ENCODE data around the gene MRPS11. TPM values are rescaled to one million over a fixed set of nuclear protein-coding genes. Genes with fewer than 3 reads are reported as not detected.
"Not testable (repeated sequence)": the region's sequence is repeated elsewhere in the genome, so short reads cannot be mapped to it uniquely, and the experiment has no call there.

MRPS11 gene
- total and polyA plus RNA-seq, 2 donors, result 19.8 to 38.7 TPM

GRCh38 chr15:88447206-88447605 lies 20.3 kb upstream of the MRPS11 start:
- DNase-seq (ENCODE audit: extremely low spot score), result no peak
- no peak overlapping the region for H3K27ac ChIP-seq (ENCODE audit: low read depth)
- WGBS, result 71% methylated on average over 1 of the region's 1 CpG

GRCh38 chr15:88447741-88448140 lies 19.8 kb upstream of the MRPS11 start:
- H3K4me1 ChIP-seq (ENCODE audit: insufficient read depth), result no peaks in the 10 kb centered on the region
- no peak overlapping the region for H3K27ac ChIP-seq (ENCODE audit: low read depth)
- H3K4me3 ChIP-seq (ENCODE audit: low read depth, low read length), result no peak overlapping the region
- DNase-seq (ENCODE audit: extremely low spot score), result no peak
- 76% methylated on average over 1 of the region's 1 CpG for WGBS
- no peaks in the 10 kb centered on the region for H3K36me3 ChIP-seq (ENCODE audit: insufficient read depth)

More at GRCh38 chr15:88447206-88447605, 20.3 kb upstream of the MRPS11 start:
- no peaks in the 10 kb centered on the region for H3K4me1 ChIP-seq (ENCODE audit: insufficient read depth)
- H3K4me3 ChIP-seq (ENCODE audit: low read depth, low read length), result no peak overlapping the region
- no peaks in the 10 kb centered on the region for H3K36me3 ChIP-seq (ENCODE audit: insufficient read depth)

- no peaks in the 10 kb centered on the region for H3K4me1 ChIP-seq (ENCODE audit: insufficient read depth)
- no peak overlapping the region for H3K4me3 ChIP-seq (ENCODE audit: low read depth, low read length)
- DNase-seq (ENCODE audit: extremely low spot score), result no peak
- 68% methylated on average over 5 of the region's 5 CpGs for WGBS
- no peaks in the 10 kb centered on the region for H3K36me3 ChIP-seq (ENCODE audit: insufficient read depth)
- H3K27ac ChIP-seq (ENCODE audit: low read depth), result no peak overlapping the region
Observed at GRCh38 chr15:88448991-88449461, 18.5 kb upstream of the MRPS11 start.

GRCh38 chr15:88449581-88449980 lies 17.9 kb upstream of the MRPS11 start:
- H3K4me3 ChIP-seq (ENCODE audit: low read depth, low read length), result no peak overlapping the region
- no peaks in the 10 kb centered on the region for H3K4me1 ChIP-seq (ENCODE audit: insufficient read depth)
- 90% methylated on average over 8 of the region's 8 CpGs for WGBS
- H3K27ac ChIP-seq (ENCODE audit: low read depth), result no peak overlapping the region
- no peak for DNase-seq (ENCODE audit: extremely low spot score)
- H3K36me3 ChIP-seq (ENCODE audit: insufficient read depth), result no peaks in the 10 kb centered on the region

- no peak for DNase-seq (ENCODE audit: extremely low spot score)
Observed at GRCh38 chr15:88450125-88450798, 17.2 kb upstream of the MRPS11 start.

GRCh38 chr15:88453651-88454050 lies 13.9 kb upstream of the MRPS11 start:
- no peak overlapping the region for H3K4me3 ChIP-seq (ENCODE audit: low read depth, low read length)
- no peak overlapping the region for H3K27ac ChIP-seq (ENCODE audit: low read depth)
- DNase-seq (ENCODE audit: extremely low spot score), result no peak
- 36% methylated on average over 1 of the region's 1 CpG for WGBS
- H3K36me3 ChIP-seq (ENCODE audit: insufficient read depth), result no peaks in the 10 kb centered on the region
- H3K4me1 ChIP-seq (ENCODE audit: insufficient read depth), result no peaks in the 10 kb centered on the region

More at GRCh38 chr15:88450125-88450798, 17.2 kb upstream of the MRPS11 start:
- no peaks in the 10 kb centered on the region for H3K36me3 ChIP-seq (ENCODE audit: insufficient read depth)
- no peaks in the 10 kb centered on the region for H3K4me1 ChIP-seq (ENCODE audit: insufficient read depth)
- 4% methylated on average over 12 of the region's 12 CpGs for WGBS
- no peak overlapping the region for H3K27ac ChIP-seq (ENCODE audit: low read depth)
- H3K4me3 ChIP-seq (ENCODE audit: low read depth, low read length), result no peak overlapping the region

GRCh38 chr15:88454236-88454635 lies 13.3 kb upstream of the MRPS11 start:
- no peak for DNase-seq (ENCODE audit: extremely low spot score)
- Histone ChIP-seq H3K4me3 (ENCODE audit: low read depth, low read length) (no peak overlapping the region), H3K4me1 (ENCODE audit: insufficient read depth) (no peaks in the 10 kb centered on the region), H3K27ac (ENCODE audit: low read depth) (no peak overlapping the region), H3K36me3 (ENCODE audit: insufficient read depth) (peaks cover 1% of the 10 kb centered on the region)
- 26% methylated on average over 1 of the region's 1 CpG for WGBS

GRCh38 chr15:88454867-88455810 lies 12.4 kb upstream of the MRPS11 start:
- Histone ChIP-seq H3K4me1 (ENCODE audit: insufficient read depth) (no peaks in the 10 kb centered on the region), H3K4me3 (ENCODE audit: low read depth, low read length) (no peak overlapping the region), H3K27ac (ENCODE audit: low read depth) (no peak overlapping the region), H3K36me3 (ENCODE audit: insufficient read depth) (peaks cover 1% of the 10 kb centered on the region)
- WGBS, result 24% methylated on average over 9 of the region's 9 CpGs
- no peak for DNase-seq (ENCODE audit: extremely low spot score)

- WGBS, result 95% methylated on average over 3 of the region's 3 CpGs
- H3K36me3 ChIP-seq (ENCODE audit: insufficient read depth), result peaks cover 1% of the 10 kb centered on the region
Observed at GRCh38 chr15:88456733-88457132, 10.8 kb upstream of the MRPS11 start.

GRCh38 chr15:88463870-88464532 lies 3.5 kb upstream of the MRPS11 start:
- H3K4me1 ChIP-seq (ENCODE audit: insufficient read depth), result no peaks in the 10 kb centered on the region
- WGBS, result 87% methylated on average over 2 of the region's 2 CpGs
- peaks cover 2% of the 10 kb centered on the region for H3K36me3 ChIP-seq (ENCODE audit: insufficient read depth)
- no peak overlapping the region for H3K4me3 ChIP-seq (ENCODE audit: low read depth, low read length)
- no peak overlapping the region for H3K27ac ChIP-seq (ENCODE audit: low read depth)
- no peak for DNase-seq (ENCODE audit: extremely low spot score)

More at GRCh38 chr15:88456733-88457132, 10.8 kb upstream of the MRPS11 start:
- Histone ChIP-seq H3K4me1 (ENCODE audit: insufficient read depth) (no peaks in the 10 kb centered on the region), H3K27ac (ENCODE audit: low read depth) (no peak overlapping the region), H3K4me3 (ENCODE audit: low read depth, low read length) (no peak overlapping the region)
- DNase-seq (ENCODE audit: extremely low spot score), result no peak

- H3K36me3 ChIP-seq (ENCODE audit: insufficient read depth), result peaks cover 2% of the 10 kb centered on the region
- 94% methylated on average over 4 of the region's 4 CpGs for WGBS
- DNase-seq (ENCODE audit: extremely low spot score), result no peak
- no peaks in the 10 kb centered on the region for H3K4me1 ChIP-seq (ENCODE audit: insufficient read depth)
- H3K4me3 ChIP-seq (ENCODE audit: low read depth, low read length), result no peak overlapping the region
- no peak overlapping the region for H3K27ac ChIP-seq (ENCODE audit: low read depth)
Observed at GRCh38 chr15:88465633-88466224, 1.8 kb upstream of the MRPS11 start.

- no peak for DNase-seq (ENCODE audit: extremely low spot score)
- Histone ChIP-seq H3K4me1 (ENCODE audit: insufficient read depth) (no peaks in the 10 kb centered on the region), H3K4me3 (ENCODE audit: low read depth, low read length) (peak overlapping the region; percentile 70), H3K27ac (ENCODE audit: low read depth) (peak overlapping the region; percentile 53), H3K36me3 (ENCODE audit: insufficient read depth) (peaks cover 4% of the 10 kb centered on the region)
- 4% methylated on average over 17 of the region's 17 CpGs for WGBS
Observed at GRCh38 chr15:88467935-88468528, 524 bp downstream of the MRPS11 start.

- H3K4me1 ChIP-seq (ENCODE audit: insufficient read depth); H3K27ac ChIP-seq (ENCODE audit: low read depth); H3K36me3 ChIP-seq (ENCODE audit: insufficient read depth); DNase-seq (ENCODE audit: extremely low spot score); H3K4me3 ChIP-seq (ENCODE audit: low read depth, low read length): not testable (repeated sequence)
- 94% methylated on average over 10 of the region's 10 CpGs for WGBS
Observed at GRCh38 chr15:88468721-88469120, 1.2 kb downstream of the MRPS11 start.
